ENCODE data around the gene RABGAP1. TPM values are rescaled to one million over a fixed set of nuclear protein-coding genes. Genes with fewer than 3 reads are reported as not detected.

The RABGAP1 gene
- total RNA-seq, 2 donors from 2014 or later: 41.9 to 49.7 TPM

DNA sequence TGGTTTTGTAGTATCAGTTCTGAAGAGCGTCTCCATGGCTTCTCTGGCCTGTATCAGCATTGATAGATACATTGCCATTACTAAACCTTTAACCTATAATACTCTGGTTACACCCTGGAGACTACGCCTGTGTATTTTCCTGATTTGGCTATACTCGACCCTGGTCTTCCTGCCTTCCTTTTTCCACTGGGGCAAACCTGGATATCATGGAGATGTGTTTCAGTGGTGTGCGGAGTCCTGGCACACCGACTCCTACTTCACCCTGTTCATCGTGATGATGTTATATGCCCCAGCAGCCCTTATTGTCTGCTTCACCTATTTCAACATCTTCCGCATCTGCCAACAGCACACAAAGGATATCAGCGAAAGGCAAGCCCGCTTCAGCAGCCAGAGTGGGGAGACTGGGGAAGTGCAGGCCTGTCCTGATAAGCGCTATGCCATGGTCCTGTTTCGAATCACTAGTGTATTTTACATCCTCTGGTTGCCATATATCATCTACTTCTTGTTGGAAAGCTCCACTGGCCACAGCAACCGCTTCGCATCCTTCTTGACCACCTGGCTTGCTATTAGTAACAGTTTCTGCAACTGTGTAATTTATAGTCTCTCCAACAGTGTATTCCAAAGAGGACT is 94.2 kb downstream of the RABGAP1 start:
- no peak overlapping the region for H3K9ac ChIP-seq (ENCODE audit: extremely low read depth, low read length, poor library complexity, severe bottlenecking)
- H3K36me3 ChIP-seq (ENCODE audit: control insufficient read depth, insufficient read depth, low read length): peaks cover 47% of the 10 kb centered on the region
- no peak overlapping the region for H3K27ac ChIP-seq (ENCODE audit: low read depth, low read length)
- no peak overlapping the region for H3K4me3 Mint-ChIP-seq
- H3K27me3 Mint-ChIP-seq (ENCODE audit: insufficient read depth): no peaks in the 10 kb centered on the region
- no peaks in the 10 kb centered on the region for H3K9me3 ChIP-seq (ENCODE audit: control insufficient read depth, low read length)
- H3K9me3 Mint-ChIP-seq: no peaks in the 10 kb centered on the region
- peaks cover 11% of the 10 kb centered on the region for H3K36me3 Mint-ChIP-seq (ENCODE audit: low read depth)
- no peaks in the 10 kb centered on the region for H3K4me1 ChIP-seq (ENCODE audit: control insufficient read depth, insufficient read depth, low read length)
- no peak overlapping the region for H3K27ac Mint-ChIP-seq
- no peaks in the 10 kb centered on the region for H3K27me3 ChIP-seq (ENCODE audit: control insufficient read depth, insufficient read depth, low read length, poor library complexity, severe bottlenecking)
- no peak for DNase-seq
- WGBS, 2 experiments (ENCODE audit: insufficient coverage in 1 of 2, insufficient read length in 1 of 2): 95 to 96% methylated on average over 10 to 13 of the region's 13 CpGs
- TF ChIP-seq CTCF (conservative IDR thresholded peaks at IDR 0.05): no peak
- no peak overlapping the region for H3K4me3 ChIP-seq (ENCODE audit: low read length)
- no peaks in the 10 kb centered on the region for H3K4me1 Mint-ChIP-seq

DNA sequence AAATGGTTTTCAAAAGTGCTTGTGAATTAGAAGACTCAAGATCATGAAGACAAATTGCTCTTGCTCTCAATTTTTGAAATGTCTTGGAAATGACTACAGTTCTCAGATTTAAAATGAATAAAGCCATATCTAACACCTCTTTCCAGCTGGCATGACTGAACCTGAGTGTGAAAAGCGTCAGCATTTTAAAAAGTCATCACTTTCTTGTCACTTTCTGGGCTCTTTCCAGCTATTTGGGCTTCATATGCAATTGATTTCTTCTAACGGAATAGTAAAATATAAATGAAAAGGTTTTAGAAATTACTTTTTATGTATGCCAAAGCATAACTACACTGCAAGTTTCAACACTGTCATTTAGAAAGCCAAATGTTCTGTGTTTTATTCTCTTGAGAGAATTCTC is 95.0 kb downstream of the RABGAP1 start:
- no peaks in the 10 kb centered on the region for H3K9me3 Mint-ChIP-seq
- H3K27ac ChIP-seq (ENCODE audit: low read depth, low read length): no peak overlapping the region

DNA sequence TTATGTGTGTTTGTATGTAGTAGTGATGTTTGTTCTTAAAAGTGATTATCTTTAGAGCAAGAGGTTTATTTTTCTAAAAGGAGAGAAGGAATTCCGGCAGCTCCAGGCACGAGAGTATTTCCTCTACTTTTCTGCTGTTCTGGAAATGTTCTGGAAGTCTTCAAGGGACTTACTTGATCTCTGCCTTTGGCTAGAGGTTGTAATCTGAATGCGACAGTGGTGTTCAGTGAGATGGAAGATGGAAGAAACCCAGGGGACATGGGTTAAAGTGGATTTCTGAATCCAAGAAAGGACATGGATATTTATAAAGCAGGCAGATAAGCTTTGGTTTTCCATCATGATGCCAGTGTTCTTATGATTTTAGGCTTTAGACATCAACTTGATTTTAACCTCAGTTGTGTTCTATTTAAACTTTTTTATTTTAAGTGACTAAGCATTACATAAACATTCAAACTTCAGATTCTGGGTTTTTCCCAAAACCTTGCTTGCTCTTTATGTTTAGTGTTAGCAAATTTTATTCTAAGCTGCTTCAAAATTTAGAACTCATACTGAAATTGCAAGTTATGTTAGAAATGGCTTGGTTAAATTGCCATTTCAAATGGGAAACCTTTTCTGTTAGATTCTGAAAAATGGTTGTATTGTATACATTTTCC is 96.2 kb downstream of the RABGAP1 start:
- Histone ChIP-seq H3K4me1 (ENCODE audit: control insufficient read depth, insufficient read depth, low read length) (no peaks in the 10 kb centered on the region), H3K36me3 (ENCODE audit: control insufficient read depth, insufficient read depth, low read length) (peaks cover 47% of the 10 kb centered on the region), H3K4me3 (ENCODE audit: low read length) (no peak overlapping the region), H3K9ac (ENCODE audit: extremely low read depth, low read length, poor library complexity, severe bottlenecking) (no peak overlapping the region), H3K27me3 (ENCODE audit: control insufficient read depth, insufficient read depth, low read length, poor library complexity, severe bottlenecking) (no peaks in the 10 kb centered on the region), H3K27ac (ENCODE audit: low read depth, low read length) (no peak overlapping the region), H3K9me3 (ENCODE audit: control insufficient read depth, low read length) (no peaks in the 10 kb centered on the region)
- no peaks in the 10 kb centered on the region for H3K4me1 Mint-ChIP-seq
- no peaks in the 10 kb centered on the region for H3K9me3 Mint-ChIP-seq
- H3K4me3 Mint-ChIP-seq: no peak overlapping the region
- 91 to 100% methylated on average over 1 to 3 of the region's 3 CpGs for WGBS, 2 experiments (ENCODE audit: insufficient coverage in 1 of 2, insufficient read length in 1 of 2)
- no peaks in the 10 kb centered on the region for H3K27me3 Mint-ChIP-seq (ENCODE audit: insufficient read depth)
- DNase-seq: no peak
- no peak overlapping the region for H3K27ac Mint-ChIP-seq
- TF ChIP-seq CTCF (conservative IDR thresholded peaks at IDR 0.05): no peak
- peaks cover 11% of the 10 kb centered on the region for H3K36me3 Mint-ChIP-seq (ENCODE audit: low read depth)

More for the DNA sequence above, 95.0 kb downstream of the RABGAP1 start:
- Histone ChIP-seq H3K36me3 (ENCODE audit: control insufficient read depth, insufficient read depth, low read length) (peaks cover 44% of the 10 kb centered on the region), H3K27me3 (ENCODE audit: control insufficient read depth, insufficient read depth, low read length, poor library complexity, severe bottlenecking) (no peaks in the 10 kb centered on the region), H3K4me3 (ENCODE audit: low read length) (no peak overlapping the region), H3K4me1 (ENCODE audit: control insufficient read depth, insufficient read depth, low read length) (no peaks in the 10 kb centered on the region), H3K9ac (ENCODE audit: extremely low read depth, low read length, poor library complexity, severe bottlenecking) (no peak overlapping the region), H3K9me3 (ENCODE audit: control insufficient read depth, low read length) (no peaks in the 10 kb centered on the region)
- 83 to 98% methylated on average over 1 to 2 of the region's 2 CpGs for WGBS, 2 experiments (ENCODE audit: insufficient coverage in 1 of 2, insufficient read length in 1 of 2)
- no peaks in the 10 kb centered on the region for H3K4me1 Mint-ChIP-seq
- H3K4me3 Mint-ChIP-seq: no peak overlapping the region
- H3K27me3 Mint-ChIP-seq (ENCODE audit: insufficient read depth): no peaks in the 10 kb centered on the region
- TF ChIP-seq CTCF (conservative IDR thresholded peaks at IDR 0.05): no peak
- DNase-seq: no peak
- peaks cover 11% of the 10 kb centered on the region for H3K36me3 Mint-ChIP-seq (ENCODE audit: low read depth)
- H3K27ac Mint-ChIP-seq: no peak overlapping the region
